ENCODE results near the gene RTKN2.

The RTKN2 gene

DNA sequence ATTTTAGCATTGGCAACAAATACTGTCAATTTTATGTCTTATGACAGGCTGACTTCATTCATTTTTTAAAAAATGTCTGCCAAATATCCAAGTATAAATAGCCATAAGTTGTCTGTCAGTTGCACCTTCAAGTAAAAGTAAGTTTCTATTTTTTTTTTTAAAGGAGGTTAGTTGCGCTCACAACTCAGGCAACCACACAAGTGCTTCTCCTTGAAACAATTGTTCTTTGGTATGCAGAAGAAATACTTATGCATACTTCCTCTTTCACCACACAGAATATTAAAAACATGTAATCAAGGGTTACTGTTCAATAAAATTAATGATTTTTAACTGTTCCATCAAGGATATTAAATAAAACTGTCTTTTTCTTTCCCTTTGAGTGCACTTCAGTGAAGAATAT is 97.9 kb downstream of the RTKN2 start:
- no peak for DNase-seq

DNA sequence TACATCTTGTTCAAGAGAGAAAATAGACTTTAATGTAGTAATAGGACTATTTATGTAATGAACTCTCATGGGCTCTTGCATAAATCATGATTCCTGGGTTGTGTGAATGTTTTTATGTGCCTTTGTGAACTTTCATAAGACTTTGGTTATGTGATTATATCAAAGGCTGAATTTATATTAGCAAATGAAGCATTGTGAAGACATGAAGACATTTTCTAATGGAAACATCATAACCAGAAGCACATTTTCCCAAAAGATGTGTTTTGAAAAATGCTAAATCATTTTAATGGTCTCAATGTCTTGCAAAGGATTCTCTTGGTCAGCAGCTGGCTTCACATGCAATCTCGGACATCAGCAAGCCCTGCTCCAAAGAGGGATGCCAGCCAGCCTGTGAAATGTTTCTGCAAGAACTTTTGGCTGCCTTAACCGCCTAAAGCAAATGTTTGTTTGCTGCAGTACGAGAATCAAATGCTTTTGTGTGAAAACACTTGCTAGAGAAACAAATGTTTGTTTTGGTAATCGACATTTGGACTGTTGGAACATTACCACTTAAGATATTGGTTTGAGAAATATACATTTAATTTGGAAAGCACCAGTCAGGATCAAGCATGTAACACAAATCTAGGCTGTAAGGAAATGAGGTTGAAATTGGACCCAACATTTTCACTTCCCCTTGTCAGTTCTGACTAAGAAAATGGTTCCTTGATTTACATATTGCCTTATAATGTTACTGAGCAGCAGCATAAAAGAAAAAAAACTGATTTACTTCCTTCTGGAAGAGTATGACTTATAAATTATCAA is 102.1 kb downstream of the RTKN2 start:
- peak; percentile 12 for DNase-seq

DNA sequence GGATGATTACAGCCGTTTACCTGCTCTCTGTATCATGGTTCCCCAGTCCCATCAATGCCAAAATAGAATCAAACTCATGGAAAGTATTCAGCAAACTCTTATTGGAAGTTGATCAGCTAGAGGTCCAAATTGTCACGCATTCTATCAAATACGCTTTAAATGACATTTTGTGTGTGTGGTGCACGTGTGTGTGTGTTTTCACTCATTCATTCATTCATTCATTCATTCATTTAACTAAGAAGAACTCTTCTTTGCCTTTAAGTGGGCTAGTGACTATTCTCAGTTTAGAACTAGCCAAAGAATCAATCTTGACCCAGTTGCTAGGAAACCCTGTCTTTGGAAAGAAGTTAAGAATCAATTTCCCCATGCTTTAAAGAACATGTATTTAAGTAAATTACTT is 102.8 kb downstream of the RTKN2 start:
- DNase-seq, result no peak

DNA sequence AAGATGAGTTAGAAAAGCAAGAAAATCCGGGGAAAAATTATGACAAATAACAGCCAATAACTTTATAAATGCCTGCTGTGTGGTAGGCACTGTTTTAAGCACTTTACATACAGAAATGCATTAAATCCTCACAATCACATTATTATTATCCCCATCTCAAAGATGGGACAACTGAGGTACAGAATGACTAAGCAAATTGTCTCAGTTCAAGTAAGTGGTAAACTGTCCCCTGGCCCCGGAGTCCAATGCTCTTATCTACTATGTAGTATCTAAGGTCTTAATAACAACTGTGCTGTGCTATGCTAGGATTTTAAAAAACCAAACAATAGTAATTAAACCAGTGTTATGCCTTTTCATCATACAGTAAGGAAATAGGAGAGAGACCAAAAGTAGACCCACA is 105.6 kb downstream of the RTKN2 start:
- no peak for DNase-seq

DNA sequence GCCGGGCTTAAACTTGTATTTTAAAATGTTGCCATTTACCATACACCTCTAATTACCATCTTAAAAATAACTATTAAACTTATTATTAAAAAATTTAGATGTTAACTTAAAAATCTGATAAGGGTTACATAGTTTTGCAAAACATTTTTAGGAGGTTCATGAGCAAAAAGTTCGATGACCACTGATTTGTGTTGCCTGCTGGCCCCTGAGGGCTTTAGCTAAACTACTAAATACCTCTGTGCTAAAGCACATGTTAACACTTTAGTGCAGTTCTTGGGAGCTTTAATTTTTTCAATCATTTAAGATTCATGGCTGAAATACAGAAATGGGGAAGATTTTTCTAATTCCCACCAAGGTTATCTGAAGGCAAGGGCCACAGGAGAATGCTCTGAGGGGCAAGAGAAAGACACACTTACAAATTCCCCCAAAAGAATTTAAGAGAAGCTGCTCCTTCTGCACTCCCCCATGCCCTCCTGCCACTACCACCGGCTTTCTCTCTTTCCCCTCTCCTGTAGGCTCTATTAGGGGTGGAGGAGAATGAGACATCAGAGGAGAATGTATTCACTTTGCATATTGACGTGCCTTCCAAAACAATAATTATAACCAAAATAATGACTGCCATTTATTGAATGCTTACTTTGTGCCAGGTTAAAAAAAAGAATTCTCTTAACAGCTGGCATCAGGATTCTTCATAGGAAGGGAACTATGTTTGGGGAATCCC is 106.2 kb downstream of the RTKN2 start:
- no peak for DNase-seq

DNA sequence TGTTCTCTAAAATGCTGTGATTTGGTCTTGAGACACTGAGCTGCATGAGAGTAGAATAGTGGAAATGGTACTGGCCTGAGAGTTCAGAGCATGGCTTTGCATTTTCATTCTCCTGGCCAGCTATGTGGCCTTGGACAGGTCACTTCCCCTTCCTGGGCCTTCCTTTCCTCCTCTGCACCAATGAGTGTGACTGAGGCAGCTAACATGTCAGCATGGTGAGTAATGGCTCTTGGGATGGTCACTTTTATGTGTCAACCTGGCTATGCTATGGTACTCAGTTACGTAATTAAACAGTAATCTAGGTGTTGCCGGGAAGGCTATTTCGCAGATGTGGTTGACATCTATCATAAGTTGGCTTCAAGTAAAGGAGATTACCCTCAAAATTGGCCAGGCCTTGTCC is 109.3 kb downstream of the RTKN2 start:
- no peak for DNase-seq

DNA sequence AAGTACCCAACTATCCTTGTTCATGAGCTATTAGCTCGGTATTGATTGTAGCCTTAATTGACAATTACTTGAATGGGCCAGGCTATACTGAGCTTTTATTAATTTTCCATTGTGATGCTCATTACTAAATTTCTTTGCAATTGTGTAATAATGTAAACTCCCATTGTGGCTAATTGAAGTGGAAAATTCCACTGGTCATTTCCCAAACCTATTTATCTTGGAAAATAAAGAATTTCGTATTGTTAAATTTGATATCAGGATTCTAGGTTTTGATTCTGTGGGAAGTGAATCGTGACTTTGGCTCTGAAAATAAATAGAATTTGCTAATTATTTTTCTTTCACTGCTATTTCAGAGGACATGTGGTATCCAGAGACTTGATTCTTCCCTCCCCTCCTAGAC is 111.0 kb downstream of the RTKN2 start:
- no peak for DNase-seq

DNA sequence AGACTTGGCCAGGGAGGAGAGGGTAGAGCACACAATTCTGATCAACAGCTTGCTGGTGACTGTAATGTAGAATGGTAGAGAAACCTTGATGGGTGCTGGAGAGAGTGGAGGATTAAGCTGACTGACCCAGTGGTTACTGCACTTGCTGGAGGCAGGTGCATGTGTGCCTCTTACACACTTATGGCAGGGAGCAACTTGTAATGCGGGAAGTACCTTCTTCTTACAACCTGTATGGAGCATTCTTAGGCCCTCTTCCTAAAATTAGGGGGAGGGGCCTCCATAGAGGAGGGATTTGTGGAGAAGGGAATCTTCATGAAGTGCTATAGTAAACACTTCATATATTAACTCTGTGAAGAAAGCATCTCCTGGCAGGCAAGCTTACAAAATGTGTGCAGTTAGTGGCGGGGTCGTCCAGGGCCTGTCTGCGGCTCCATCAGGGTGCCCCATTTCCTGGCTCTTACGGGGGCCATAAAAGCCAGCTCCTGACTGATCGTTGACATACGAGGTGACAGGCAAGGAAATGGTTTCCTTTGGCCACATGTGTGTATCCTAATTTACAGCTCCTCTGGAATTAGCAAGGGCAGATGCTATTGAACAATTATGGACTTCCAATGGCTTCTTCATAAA is 113.5 kb downstream of the RTKN2 start:
- DNase-seq, result no peak

DNA sequence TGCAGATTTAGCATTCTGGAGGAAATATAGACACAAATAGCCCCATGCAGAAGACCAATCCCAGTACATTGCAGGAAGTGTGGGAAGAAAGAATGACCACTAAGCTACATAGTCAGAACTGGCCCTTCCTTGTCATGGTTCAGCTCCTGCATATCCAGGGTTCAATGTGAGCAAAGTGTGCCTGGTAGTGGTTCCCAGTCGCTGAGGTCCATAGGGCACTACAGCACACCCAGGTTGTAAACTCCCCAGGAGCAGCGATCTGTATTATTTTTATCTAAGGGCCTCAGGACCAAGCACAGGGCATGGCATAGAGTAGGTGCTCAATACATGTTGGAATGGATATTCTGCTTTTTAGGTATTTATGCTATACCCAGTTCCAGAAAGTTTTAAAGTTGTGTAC is 114.4 kb downstream of the RTKN2 start:
- no peak for DNase-seq

DNA sequence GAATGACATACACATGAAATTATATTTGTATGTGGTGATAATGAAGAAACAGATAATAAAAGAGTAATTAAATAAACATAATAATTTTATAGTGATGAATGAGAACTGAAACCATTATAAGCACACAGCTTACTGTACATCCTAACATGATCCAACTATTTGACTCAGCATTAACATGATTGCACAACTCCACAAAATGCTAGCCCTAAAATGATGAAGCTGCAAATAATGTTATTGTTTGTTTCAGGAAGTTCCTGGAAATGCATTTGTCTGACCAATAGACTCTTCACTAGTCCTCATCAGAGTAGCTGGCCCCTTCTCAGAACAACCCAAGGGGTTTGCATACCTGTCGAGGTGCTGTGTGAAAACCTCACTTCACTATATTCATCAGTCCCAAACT is 115.5 kb downstream of the RTKN2 start:
- DNase-seq, result peak; percentile 36

DNA sequence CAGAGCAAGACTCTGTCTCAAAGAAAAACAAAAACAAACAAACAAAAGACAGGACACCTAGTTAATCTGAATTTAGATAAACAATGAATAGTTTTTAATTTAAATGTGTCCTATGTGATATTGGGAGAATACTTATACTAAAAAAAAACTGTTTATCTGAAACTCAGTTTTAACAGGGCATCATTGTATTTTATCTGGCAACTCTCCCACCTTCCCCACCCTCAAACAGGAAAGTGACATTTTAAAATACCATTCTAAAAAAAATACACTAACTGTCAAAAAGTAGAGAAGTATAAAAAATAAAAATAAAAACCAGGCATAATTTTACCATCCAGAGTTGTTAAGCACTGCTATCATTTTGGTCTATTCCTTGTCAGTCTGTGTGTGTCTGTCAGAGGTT is 119.0 kb downstream of the RTKN2 start:
- DNase-seq, result no peak

DNA sequence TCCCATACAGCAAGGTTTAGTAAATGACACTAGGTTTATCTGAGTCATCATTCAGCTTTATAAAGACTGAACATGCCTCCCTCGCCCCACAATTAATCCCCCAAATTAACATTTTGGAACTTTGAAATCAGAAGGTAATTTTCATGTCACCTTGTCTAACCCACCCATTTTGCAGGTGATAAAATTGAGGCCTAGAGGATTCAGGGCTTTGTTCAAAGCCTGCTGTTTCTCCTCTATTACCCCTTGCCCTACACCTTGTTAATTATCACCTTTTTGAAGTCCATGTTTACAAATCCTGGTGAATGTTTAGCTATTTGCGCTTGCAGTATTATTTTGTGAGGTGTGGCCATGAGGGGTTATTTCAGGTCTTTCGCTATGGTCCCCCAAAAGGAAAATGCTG is 120.5 kb downstream of the RTKN2 start:
- no peak for DNase-seq

DNA sequence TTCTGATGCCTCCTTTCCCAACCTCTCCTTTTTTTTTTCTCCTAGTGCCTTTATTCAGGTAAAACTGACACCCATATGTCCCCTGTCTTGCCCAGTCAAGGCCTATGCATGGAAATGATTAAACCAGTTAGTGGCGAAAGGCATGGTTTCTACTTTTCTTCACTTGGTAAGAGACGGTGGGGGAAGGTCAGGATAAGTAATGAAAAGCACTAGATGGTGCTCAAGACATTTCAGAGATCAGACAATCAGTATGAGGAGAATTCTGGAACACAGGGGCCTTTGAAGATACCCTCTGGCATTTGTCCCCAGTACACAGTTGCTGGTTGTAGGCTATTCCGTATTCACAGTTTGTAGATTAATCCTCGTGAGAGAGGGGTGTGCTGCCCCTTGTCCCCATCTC is 121.2 kb downstream of the RTKN2 start:
- DNase-seq, result no peak

DNA sequence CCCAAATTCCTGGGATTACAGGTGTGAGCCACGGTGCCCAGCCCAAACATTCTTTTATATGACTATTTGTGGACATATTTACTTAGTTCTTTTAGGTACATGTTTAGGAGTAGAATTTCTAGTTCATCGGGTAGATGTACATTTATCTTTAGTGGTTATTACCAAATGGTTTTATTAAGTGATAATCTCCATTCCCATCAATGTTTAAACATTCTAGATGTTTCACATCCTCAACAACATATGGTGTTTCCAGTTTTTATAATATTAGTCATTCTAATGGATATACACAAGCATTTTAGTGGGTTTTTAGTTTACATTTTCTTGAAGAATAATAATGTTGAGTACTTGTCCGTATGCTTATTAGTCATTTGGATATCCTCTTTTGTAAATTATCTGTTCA is 131.7 kb downstream of the RTKN2 start:
- no peak for DNase-seq

DNA sequence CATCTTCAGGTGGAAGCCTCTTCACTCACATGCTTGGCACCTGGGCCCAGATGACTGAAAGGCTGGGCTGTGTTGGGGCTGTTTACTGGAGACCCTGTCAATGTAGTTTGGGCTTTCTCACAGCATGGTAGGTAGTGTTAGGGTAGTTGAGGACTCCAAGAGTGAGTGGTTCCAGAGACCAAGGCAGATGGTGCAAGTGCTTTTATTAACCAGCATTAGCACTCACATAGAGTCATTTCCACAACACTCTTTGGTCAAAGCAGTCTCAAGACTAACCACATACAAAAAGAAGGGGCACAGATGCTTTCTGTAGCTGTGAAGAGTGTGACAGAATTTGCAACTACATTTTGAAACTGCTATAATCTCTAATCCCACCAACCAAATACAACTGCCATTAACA is 135.0 kb downstream of the RTKN2 start:
- DNase-seq, result no peak
